CD4-positive, alpha-beta T cell (primary cell): Measurements from ENCODE around the gene CROCC2. TPM values are rescaled to one million over a fixed set of nuclear protein-coding genes. Genes with fewer than 3 reads are reported as not detected.

ENCODE experiments used
- ATAC-seq: fragments of 200-7000 bp; cut with Tn5 transposase; one replicate; pipeline ENCODE4 v1.10.0; 2022; ENCODE audit warnings: mild to moderate bottlenecking; ENCODE audit not compliant: poor library complexity
- CTCF ChIA-PET: fragments of 350-600 bp; sonication (Branson Sonifier 250); formaldehyde crosslinking; loops from one replicate; lab custom pipeline; 2021; ENCODE audit warnings: antibody characterized with exemption, inconsistent platforms; lab: Charles Lee
- POLR2A ChIA-PET: fragments of 350-600 bp; sonication (Branson Sonifier 250); formaldehyde crosslinking; loops from one replicate; lab custom pipeline; 2021; ENCODE audit warnings: antibody characterized with exemption, inconsistent platforms; lab: Charles Lee
- DNase-seq, 14 experiments: peaks; one replicate each; pipeline ENCODE4 v3.0.0-alpha.2; 2013 to 2020; ENCODE audit warnings: mixed read lengths in 2 of 14
- H3K27ac ChIP-seq, 2 donors: one replicate each; pipeline versions ENCODE4 v1.5.1 to v1.7.0; 2013; ENCODE audit warnings: low read length in 2 of 2, low read depth in 1 of 2, mild to moderate bottlenecking in 1 of 2
- H3K27me3 ChIP-seq, 2 experiments: 1 replicate in 1 of 2; 2 replicates in 1 of 2; pipeline versions ENCODE4 v1.6.1 to v1.7.0; 2013; ENCODE audit warnings: low read length in 2 of 2, control low read depth in 1 of 2, mild to moderate bottlenecking in 1 of 2, moderate library complexity in 1 of 2; ENCODE audit not compliant: insufficient read depth in 2 of 2, control insufficient read depth in 1 of 2
- H3K36me3 ChIP-seq: one replicate; pipeline ENCODE4 v1.6.1; 2013; ENCODE audit warnings: low read length, control low read depth; ENCODE audit not compliant: insufficient read depth
- H3K4me1 ChIP-seq: one replicate; pipeline ENCODE4 v1.6.1; 2013; ENCODE audit warnings: low read length, control low read depth; ENCODE audit not compliant: insufficient read depth
- H3K4me3 ChIP-seq: one replicate; pipeline ENCODE4 v1.5.1; 2013; ENCODE audit warnings: mild to moderate bottlenecking, low read length, moderate library complexity
- H3K9me3 ChIP-seq, 2 experiments: 1 replicate in 1 of 2; 2 replicates in 1 of 2; pipeline versions ENCODE4 v1.6.1 to v1.7.0; 2013; ENCODE audit warnings: low read length in 2 of 2, mild to moderate bottlenecking in 2 of 2, control low read depth in 1 of 2, moderate library complexity in 1 of 2; ENCODE audit not compliant: control insufficient read depth in 1 of 2, insufficient read depth in 1 of 2
- H3K27ac Mint-ChIP-seq: one replicate; pipeline ENCODE4 v1.8.0; 2020; ENCODE audit warnings: mixed read lengths
- H3K27me3 Mint-ChIP-seq: one replicate; pipeline ENCODE4 v1.8.0; 2021; ENCODE audit warnings: mixed read lengths
- H3K36me3 Mint-ChIP-seq: one replicate; pipeline ENCODE4 v1.8.0; 2021; ENCODE audit warnings: low read depth, mixed read lengths
- H3K4me1 Mint-ChIP-seq: one replicate; pipeline ENCODE4 v1.8.0; 2021; ENCODE audit warnings: low read depth, mixed read lengths
- H3K4me3 Mint-ChIP-seq: one replicate; pipeline ENCODE4 v1.8.0; 2020; ENCODE audit warnings: mild to moderate bottlenecking, mixed read lengths
- H3K9me3 Mint-ChIP-seq: one replicate; pipeline ENCODE4 v1.8.0; 2020; ENCODE audit warnings: mixed read lengths
- intact Hi-C, 2 experiments: fragments of 100-400 bp; cut with DNase I in 1 of 2; cut with micrococcal nuclease in 1 of 2; formaldehyde crosslinking; loops; one replicate each; pipeline versions ENCODE4 v1.15.1 to v1.9.0; 2023 to 2025; cut with DNase I, micrococcal nuclease
- total RNA-seq, 174 experiments: library from RNA in 2 of 174; stranded (reverse) in 2 of 174; gene quantifications; one replicate each; pipeline ENCODE4 v1.2.3 and lab custom pipeline; 2021 to 2026
- TF ChIP-seq, protein P1 (sequence below): fragments of 200-600 bp; IDR thresholded peaks from one replicate; pipeline ENCODE4 v1.8.0; 2022; ENCODE audit warnings: antibody characterized with exemption, mild to moderate bottlenecking

The CROCC2 gene
- total RNA-seq, 2 experiments from 2014 or later: not detected

DNA sequence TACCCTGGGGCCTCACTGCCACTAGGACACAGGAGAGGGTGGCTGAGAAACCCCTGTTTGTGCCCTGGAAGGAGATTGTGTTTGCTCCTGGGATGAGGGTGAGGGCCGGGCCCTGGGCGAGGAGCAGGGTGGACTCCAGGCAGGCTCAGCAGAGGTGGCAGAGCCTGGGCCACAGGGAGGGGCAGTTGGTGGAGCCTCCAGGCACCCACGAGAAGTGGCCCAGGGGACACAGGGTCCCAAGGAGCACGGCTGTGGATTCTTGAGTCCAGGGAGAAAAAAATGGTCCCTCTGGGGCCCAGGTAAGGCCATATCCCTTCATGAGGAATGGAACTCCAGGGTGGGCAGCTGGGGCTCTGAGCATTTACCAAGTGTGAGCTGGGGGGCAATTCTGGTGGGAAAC is 18.5 kb upstream of the CROCC2 start:
- Mint-ChIP-seq H3K36me3 (no peaks in the 10 kb centered on the region), H3K9me3 (no peaks in the 10 kb centered on the region), H3K4me1 (no peaks in the 10 kb centered on the region), H3K27me3 (peaks cover 5% of the 10 kb centered on the region), H3K4me3 (no peak overlapping the region), H3K27ac (no peak overlapping the region)
- Histone ChIP-seq H3K36me3 (no peaks in the 10 kb centered on the region), H3K27ac (no peak overlapping the region), H3K4me3 (no peak overlapping the region), H3K4me1 (no peaks in the 10 kb centered on the region), H3K27me3 (no peaks in the 10 kb centered on the region), H3K9me3 (no peaks in the 10 kb centered on the region)
- intact Hi-C loops: loop anchor here in 1 of 2 experiments (10.0 kb wide), 1 partner anchor 93 kb away; no protein-coding TSS in a partner anchor
- ATAC-seq: no peak
- DNase-seq: no peak
- POLR2A ChIA-PET: no interaction called here
- CTCF ChIA-PET: no interaction called here
- TF ChIP-seq, protein P1, sequence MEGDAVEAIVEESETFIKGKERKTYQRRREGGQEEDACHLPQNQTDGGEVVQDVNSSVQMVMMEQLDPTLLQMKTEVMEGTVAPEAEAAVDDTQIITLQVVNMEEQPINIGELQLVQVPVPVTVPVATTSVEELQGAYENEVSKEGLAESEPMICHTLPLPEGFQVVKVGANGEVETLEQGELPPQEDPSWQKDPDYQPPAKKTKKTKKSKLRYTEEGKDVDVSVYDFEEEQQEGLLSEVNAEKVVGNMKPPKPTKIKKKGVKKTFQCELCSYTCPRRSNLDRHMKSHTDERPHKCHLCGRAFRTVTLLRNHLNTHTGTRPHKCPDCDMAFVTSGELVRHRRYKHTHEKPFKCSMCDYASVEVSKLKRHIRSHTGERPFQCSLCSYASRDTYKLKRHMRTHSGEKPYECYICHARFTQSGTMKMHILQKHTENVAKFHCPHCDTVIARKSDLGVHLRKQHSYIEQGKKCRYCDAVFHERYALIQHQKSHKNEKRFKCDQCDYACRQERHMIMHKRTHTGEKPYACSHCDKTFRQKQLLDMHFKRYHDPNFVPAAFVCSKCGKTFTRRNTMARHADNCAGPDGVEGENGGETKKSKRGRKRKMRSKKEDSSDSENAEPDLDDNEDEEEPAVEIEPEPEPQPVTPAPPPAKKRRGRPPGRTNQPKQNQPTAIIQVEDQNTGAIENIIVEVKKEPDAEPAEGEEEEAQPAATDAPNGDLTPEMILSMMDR: no peak

GRCh38 chr2:240888130-240888889 is 17.8 kb upstream of the CROCC2 start:
- H3K4me1 Mint-ChIP-seq: no peaks in the 10 kb centered on the region
- no peaks in the 10 kb centered on the region for H3K36me3 Mint-ChIP-seq
- no peaks in the 10 kb centered on the region for H3K4me1 ChIP-seq
- ChIA-PET POLR2A (no interaction called here), CTCF (no interaction called here)
- no peaks in the 10 kb centered on the region for H3K36me3 ChIP-seq
- TF ChIP-seq, protein P1: no peak
- H3K27me3 Mint-ChIP-seq: peaks cover 5% of the 10 kb centered on the region
- intact Hi-C loops: loop anchor here in 1 of 2 experiments (10.0 kb wide), 1 partner anchor 94 kb away; no protein-coding TSS in a partner anchor
- no peak for ATAC-seq
- no peak overlapping the region for H3K27ac Mint-ChIP-seq
- H3K4me3 Mint-ChIP-seq: no peak overlapping the region
- DNase-seq: no peak
- no peaks in the 10 kb centered on the region for H3K27me3 ChIP-seq
- H3K9me3 Mint-ChIP-seq: no peaks in the 10 kb centered on the region
- H3K4me3 ChIP-seq: no peak overlapping the region
- no peaks in the 10 kb centered on the region for H3K9me3 ChIP-seq
- no peak overlapping the region for H3K27ac ChIP-seq

GRCh38 chr2:240888890-240889573 is 17.1 kb upstream of the CROCC2 start:
- peaks cover 5% of the 10 kb centered on the region for H3K27me3 Mint-ChIP-seq
- TF ChIP-seq, protein P1: no peak
- DNase-seq (no peak), ATAC-seq (no peak)
- no peak overlapping the region for H3K4me3 Mint-ChIP-seq
- H3K27ac Mint-ChIP-seq: no peak overlapping the region
- no peaks in the 10 kb centered on the region for H3K27me3 ChIP-seq
- no peaks in the 10 kb centered on the region for H3K4me1 Mint-ChIP-seq
- no peak overlapping the region for H3K27ac ChIP-seq
- H3K4me3 ChIP-seq: no peak overlapping the region
- H3K36me3 Mint-ChIP-seq: no peaks in the 10 kb centered on the region
- intact Hi-C loops: loop anchor here in 1 of 2 experiments (10.0 kb wide), 1 partner anchor 94 kb away; no protein-coding TSS in a partner anchor
- H3K9me3 Mint-ChIP-seq: no peaks in the 10 kb centered on the region
- ChIA-PET POLR2A (no interaction called here), CTCF (no interaction called here)
- H3K36me3 ChIP-seq: no peaks in the 10 kb centered on the region
- H3K4me1 ChIP-seq: no peaks in the 10 kb centered on the region
- no peaks in the 10 kb centered on the region for H3K9me3 ChIP-seq
